AML-193 (cell line): ENCODE measurements around the gene RETN.
A peak's percentile ranks its signal among the peaks of the same experiment; 100 is the strongest.

Source experiments
- DNase-seq, 2 experiments: peaks; one replicate each; lab custom pipeline; 2025; lab: John Stamatoyannopoulos, UW

RETN gene, protein sequence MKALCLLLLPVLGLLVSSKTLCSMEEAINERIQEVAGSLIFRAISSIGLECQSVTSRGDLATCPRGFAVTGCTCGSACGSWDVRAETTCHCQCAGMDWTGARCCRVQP

DNA sequence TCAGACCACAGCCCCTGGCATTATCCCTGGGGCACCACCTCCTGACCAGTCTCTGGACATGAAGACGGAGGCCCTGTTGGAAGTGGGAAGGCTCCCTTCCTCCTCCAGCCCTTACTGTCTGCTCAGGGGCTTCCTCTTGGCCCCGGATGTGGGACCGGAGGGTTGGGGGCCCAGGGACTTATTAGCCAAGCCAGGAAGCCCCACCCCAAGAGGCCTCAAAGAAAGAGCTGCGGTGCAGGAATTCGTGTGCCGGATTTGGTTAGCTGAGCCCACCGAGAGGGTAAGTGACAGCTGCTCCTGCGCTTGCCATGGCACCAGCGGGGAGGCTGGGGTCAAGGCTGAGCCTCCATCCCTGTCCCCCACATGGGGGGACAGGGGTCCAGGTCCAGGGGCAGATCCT, at the start of gene RETN:
Gene RETN, plus strand, starts transcription at position 208 of the 400 bp plus-strand sequence. CDS start 278 bp downstream, outside the sequence.
- DNase-seq = no peak

DNA sequence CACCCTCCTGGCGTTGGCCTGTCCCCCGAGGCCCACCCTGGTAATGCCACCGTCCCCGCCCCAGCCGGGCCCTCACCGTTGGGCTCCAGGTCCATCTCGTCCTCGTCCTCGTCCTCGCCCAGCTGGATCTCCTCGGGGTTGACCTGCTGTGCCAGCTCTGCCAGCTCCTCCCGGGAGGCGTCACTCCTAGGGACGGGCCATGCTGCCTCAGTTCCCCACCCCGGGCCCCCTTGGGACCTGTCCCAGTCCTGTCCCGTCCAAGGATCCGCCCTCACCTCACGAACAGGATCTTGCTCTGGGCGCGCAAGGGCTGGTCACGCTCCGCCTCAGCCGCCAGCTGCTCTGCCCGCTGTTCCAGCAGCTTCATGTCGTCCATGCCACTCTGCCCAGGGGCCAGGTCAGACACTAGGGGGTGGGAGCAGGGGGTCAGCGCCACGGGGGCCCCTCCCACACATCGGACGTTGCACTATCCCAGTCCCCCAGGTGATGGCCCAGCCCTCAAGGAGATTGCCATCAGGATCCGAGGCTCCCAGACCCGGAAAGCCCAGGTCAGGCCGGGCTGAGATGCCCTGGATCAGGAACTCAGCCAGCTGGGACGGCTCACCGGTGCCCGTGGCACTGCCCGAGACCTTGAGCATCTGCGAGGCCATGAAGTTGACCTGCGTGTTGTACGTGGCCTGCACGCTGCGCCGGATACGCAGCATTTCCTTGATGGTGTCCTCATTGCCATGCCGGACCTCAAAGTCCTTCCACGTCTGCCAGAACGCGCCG, 49.0 kb upstream of the RETN start:
- no peak for DNase-seq

DNA sequence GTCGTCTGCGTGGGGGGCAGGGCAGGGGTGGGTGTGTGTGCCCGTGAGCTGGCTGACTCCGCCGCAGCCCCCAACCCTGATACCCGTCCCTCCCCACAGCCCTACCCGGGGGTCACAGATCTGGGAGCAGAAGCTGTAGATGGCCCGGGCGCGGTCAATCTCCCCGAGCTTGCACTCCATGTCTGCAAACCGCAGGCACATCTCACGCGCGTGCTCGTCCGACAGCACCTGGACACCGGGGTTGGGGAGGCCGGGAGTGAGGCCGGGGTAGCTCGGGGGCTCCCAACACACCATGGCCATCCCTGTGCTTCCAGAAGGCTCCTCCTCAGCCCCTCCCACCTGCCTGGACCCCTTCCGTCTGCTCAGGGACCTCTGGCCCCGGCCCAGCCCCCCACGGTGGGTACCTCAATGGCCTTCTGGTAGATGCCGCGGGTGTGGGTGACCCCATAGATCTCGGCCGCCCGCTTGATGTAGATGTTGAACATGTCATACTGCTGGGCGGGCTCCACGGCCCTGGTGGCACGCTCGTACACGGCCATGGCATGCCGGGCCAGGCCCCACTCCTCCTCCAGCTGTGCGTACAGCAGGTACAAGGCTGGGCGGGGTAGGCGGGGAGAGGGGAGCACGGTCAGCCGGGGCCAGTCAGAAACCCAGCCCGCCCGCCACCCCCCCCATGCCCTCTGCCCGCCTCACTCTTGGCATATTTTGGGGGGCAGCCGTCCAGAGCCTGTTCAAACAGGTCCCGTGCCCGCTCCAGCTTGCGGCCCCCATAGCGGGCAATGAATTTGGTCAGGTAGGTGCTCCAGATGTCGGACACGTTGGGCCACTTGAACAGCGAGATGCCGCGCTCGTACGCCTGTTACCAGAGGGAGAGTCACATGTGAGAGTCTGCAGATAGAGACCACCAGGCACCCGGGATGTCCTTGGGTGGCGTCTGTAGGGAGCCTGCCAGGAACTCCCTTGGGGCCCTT, 48.1 kb upstream of the RETN start:
- DNase-seq = no peak

DNA sequence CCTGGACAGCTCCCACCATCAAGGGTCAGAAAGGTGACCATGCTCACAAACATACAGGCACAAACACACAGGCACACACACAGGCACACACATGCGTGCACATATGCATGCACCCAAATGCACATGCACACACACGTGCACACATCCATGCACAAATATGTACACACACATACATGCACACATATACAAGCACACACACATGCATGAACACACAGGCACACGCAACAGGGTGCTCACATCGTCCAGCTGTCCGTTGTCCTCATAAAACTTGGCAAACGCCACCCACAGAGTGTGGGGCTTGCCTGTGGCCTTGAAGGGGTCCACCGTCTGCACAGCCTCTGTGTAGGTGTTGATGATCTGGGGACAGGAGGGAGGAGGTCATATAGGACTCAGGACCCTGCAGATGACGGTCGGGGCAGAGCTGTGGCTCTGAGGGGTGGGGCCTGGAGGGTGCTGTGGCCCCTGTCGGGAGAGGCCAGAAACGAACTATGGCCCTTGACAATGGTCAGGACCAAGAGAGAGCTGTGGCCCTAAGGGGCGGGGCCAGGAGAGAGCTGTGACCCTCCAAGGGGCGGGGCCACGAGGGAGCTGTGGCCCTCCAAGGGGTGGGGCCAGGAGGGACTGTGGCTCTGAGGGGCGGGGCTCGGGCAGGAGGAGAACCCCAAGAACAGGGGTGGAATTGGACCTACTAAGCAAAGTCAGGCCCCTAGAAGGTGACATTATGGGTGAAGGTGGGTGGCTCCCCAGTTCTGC, 45.7 kb upstream of the RETN start:
- no peak for DNase-seq

DNA sequence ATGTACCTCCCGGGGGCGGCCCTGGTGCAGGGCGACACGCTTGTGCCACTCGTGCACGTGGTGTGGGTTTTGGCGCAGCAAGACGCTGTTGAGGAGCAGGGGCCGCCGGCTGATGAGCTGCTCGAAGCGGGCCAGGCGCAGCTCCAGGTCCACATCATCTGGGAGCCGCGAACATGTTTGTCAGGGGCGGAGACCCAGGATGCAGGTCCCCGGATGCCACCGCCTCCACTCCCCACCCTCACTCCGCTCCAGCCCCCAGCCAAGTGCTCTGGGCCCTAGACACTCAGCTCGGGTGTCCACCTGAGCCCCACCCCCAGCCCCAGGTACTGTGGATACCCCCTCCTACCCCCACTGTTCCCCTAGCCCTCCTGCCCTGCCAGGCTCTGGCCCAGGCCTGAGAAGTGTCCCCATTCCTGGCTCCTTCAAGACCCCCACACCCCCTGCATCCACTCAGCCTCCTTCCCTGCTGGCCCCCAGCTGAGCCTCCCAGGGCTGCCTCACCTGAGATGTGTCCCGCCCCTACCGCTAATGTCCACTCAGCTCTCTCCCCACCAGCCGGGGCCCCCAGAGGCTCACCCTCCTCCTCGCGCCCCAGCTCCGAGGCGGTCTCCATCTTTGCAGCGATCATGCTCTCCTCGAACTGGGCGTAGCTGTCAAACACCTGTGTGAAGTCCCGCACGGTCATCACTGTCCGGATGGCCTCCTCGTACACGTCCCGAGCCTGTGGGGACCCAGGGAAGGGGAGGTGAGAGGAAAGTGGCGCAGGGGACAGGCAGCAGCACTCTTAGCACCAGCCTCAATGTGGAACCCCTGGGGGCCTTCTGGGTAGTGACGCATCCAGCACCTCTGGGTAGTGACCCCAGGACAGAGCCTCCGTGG, 44.9 kb upstream of the RETN start:
- DNase-seq = no peak

DNA sequence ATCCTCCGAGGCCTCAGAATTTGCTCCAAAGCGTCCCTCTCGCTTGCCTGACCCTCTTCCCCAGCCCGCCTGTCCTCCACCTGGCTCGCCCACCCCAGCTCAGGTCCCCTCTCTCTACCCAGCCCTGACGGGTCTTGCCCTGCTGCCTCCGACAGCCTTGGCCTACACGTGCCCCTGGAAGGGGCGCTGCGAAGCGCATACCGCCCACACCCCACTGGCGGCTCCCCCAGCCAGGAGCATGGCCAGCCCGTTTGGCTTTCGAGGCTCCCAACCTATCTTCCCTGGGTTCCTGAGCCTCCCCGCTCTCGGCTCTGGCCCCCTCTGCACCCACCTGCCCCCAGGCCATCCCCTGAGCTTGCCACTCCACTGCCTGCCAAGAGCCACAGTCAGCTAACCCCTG, 44.0 kb upstream of the RETN start:
- no peak for DNase-seq

DNA sequence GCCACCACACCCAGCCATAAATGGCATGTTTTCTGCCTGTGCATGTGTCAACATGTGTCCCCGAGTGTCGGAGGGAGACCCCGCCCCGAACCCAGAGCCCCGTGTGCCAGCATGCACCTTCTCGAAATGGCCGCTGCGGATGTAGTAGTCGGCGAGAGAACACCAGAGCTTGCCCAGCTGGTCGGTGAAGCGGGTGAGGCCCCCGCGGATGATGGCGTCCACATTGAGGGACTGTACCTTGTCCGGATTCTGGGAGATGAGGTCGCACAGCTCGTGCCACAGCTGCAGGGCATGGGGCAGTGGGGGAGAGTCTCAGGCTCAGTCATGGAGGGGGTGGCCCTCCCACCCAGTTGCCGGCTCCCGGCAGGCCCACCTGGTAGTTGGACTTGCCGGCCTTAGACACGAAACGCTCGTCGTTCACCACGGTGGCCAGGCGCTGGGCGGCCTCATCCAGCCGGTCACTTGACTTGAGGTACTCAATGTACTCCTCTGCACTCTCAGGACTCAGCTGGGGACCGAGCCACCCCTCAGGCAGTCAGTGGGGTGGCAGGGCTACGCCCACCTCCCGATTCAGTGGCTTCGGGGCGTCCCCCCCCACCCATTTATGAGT, 43.0 kb upstream of the RETN start:
- DNase-seq = no peak

DNA sequence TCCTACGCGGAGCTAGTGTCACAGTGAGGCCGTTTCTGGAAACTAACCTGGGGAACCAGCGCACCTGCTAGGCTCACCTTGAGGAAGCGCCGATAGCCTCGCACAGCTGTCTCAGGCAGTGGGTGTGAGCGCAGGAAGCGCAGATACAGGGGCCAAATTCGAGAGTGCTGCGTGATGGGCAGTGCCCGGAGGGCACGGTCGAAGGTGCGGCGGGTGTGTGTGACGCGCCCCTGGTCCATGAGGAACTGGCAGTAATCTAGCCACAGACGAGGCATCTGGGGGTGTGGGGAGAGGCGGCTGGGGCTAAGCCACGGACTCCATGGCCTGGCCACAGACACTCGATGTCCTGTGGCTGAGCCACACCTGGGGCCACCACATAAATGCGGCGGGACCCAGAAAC, 41.7 kb upstream of the RETN start:
- no peak for DNase-seq

DNA sequence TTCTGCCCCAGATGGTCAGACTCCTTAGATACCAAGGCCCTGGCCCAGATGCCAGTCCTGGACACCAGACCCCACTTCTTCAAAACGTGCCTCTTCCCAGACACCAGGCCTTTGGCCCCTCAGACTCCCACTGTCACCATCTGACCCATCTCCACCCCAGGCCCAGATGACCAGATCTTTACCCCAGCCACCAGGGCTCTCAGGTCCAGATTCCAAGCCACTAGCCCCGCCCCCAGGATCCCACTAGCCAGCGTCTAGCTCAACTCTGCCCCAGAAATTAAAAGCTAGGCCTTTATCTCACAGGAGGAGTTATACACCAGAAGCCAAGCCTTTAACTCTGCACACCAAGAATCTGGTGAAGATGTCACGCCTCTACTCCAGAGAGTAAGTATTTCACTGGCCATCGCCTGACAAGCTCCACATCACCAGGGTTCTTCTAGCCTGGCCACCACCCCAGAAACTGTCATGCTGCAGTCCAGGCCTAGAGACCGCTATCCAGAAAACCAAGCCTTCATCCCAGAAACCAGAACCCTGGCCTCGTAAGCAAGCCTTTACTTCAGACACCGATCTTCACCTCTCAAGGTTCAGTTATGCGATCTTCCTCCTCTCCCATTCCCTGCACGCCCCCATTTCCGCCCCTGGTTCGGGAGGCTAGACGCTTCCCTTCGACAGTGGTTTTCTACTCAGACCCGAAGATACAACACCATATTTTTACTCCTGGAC, 40.1 kb upstream of the RETN start:
- no peak for DNase-seq

DNA sequence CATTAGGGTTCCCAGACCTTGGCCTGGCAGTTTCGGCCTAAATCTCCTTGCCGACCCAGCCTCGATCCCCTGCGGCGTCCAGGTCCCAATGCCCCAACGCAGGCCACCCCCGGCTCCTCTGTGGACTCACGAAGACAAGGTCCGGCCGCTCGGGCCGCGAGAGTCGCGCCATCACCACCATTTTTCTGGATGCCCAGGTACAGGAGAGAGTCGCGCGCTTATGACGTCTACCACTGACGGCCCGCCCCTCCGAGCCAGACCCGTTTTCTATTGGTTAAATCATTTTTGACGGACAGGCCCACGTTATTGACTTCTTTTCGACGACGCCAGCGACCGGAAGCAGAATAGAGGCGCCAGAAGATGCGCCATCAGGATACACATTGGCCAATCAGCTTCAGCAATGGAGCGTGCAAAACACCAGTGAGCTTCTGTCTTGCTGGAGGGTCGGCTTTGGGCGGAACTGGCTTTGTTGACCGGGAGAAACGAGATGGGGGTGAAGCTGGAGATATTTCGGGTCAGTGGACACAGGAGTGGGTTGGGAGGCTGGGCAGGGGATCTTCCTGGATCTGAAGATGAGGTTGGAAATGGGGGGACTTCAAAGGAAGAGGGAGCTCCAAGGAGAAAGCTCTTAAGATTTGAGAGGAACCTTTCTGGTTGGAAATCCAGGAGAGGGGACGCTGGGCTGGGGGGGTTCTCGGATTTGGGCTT, 39.3 kb upstream of the RETN start, which contains the start of the genes PET100 and XAB2:
Gene PET100, plus strand, starts transcription at position 447 of the 708 bp plus-strand sequence. Its CDS starts 41 bp downstream, at position 488.
Gene XAB2, minus strand, starts transcription at position 199 of the 708 bp plus-strand sequence. Its CDS starts 18 bp downstream, at position 181.
- peak; percentile 98 to 99 for DNase-seq

DNA sequence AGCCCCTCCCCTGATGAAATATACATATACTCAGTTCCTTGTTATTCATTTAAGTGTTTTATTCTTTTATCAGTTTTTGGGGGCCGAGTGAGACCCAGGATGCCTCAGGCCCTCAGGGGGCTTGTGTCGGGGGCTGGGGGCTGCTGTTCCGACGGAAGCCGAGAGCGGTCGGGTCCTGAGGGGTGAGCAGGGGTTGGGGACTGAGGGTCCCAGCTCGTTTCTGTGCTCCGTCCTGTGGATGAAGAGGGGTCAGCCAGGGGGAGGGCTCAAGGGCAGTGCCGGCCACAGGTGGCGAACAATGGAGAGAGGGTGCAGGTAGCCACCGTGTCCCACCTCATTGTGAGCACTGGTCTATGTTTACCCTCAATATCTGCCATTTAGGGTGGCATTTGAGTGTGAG, 37.3 kb upstream of the RETN start:
- DNase-seq = no peak

DNA sequence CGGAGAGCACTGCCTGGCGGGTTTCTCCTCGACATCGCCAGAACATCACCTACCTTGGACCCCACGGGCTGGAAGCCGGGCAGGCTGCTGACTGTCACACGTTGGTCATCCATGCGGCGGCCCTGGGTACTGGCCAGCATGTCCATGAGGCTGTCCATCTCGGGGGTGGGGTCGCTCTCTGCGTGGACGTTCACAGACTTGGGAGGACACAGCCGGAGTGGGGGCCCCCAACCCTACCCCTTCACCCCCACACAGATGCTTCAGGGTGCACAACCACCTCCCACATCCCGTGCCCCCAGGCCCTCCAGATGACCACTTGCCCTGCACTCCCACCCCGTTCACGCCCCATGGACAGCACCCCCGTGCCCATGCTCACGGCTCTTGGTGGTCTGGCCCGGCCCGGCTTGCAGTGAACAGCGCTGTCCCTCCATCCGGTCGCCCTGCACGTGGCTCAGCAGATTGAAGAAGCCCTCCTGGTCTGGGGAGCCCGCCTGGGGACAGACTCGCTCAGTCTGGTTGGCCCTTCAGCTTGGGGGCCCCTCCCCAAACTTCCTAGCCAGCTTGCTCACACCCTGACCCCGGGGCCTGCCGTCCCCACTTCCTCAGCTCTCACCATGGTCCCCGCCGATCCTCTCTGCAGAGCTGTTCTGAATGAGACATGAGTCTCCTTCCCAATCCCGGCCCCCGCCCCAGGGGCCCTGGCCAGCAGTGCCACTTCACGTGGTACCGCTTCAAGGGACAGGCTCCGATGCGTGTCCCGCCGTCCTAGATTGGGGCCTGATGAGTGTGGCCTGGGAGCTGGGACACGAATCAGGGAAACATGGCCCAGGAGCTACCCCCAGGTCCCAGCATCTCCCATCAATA, 36.3 kb upstream of the RETN start:
- no peak for DNase-seq

DNA sequence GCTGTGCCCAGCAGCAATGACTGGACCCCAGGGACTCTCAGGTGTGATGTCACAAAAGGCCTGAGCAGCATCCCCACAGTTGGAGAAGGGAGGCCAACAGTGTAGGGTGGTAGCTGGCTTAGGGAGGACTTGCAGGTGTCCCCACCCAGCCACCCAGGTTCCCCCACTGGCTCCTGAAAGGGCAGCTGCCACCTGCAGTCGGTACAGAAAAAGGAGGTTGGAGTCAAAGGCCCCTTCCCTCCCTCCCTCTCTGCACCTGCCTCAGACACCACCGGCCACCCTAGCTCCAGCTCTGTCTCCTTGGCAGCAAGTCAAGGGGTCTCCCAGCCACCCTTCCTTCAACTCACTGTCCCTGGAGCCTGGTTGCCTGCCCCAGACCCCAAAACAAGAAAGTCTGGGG, 35.2 kb upstream of the RETN start, which contains the start of gene PCP2:
Gene PCP2, minus strand, starts transcription at position 22 of the 400 bp plus-strand sequence. CDS start 262 bp downstream, outside the sequence.
- no peak for DNase-seq

DNA sequence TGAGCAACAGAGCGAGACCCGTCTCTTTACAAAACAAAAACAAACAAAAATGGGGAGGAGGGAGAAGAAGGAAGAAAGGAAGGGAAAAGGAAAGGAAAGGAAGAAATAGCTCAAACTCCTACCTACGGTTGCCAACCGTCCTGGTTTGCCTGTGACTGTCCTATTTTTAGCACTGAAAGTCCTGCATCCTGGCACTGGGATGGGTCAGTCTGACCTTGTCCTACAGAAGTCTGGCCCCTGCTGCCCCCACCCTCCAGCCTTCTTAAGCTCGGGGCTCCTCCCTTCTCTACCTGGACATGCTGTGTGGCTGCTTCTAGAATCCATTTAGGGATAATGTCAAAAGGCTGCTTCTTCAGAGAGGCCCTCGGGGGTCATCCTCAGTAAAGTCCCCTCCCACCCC, 33.2 kb upstream of the RETN start:
- DNase-seq = no peak

DNA sequence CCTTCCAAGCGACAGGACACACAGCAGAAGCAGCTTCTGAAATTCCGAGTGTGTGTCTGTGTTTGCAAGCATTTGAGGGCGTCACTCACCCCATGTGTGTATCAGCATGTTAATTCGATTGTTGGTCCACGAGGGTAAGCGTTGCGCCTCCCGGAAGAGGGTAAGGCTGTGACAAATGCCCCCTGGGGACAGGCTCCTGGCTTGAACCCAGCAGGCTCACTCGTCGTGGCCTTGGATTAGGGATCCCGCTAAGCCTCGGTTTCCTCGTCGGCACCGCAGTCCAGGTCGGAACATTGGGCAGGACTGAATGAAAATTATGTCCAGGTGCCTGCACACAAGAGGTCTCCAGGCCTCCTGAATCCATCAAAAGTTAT, 32.5 kb upstream of the RETN start:
- no peak for DNase-seq

DNA sequence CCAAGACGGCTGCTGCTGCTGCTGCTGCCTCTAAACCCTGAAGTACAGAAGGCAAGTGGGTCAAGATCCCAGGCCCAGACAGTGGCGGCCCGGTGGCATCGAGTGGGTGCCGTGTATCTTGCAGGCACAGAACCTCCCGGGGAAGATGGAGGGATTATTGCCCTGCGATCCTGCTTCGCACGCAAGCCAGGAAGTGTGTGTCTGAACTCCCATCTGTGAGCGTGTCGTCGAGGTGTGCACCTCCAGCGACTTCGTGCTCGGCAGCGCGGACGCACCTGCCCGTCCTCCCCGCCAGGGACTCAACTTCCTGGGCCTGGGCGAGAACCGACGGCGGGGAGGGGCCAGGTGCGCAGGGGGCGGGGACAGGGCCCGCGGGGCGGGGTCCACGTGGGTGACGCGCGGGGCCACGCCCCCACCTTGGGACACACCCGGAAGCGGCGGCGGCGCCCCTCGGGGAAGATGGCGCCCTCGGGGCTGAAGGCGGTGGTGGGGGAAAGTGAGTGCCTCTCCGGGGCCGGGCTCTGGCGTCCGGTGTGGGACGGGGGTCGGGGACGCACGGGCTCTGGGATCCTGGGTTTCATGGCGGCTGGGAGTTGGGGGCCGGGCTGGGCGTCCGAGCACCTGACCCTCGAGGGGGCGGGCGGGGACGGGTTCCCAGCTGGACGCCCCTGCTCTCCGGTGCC, 32.0 kb upstream of the RETN start, which contains the start of gene STXBP2:
Gene STXBP2, plus strand, starts transcription at position 420 of the 683 bp plus-strand sequence. Its CDS starts 40 bp downstream, at position 460.
- peak; percentile 26 to 47 for DNase-seq
